GM23338 (cell line): Measurements from ENCODE around the gene RPE. TPM values are rescaled to one million over a fixed set of nuclear protein-coding genes. Genes with fewer than 3 reads are reported as not detected.

Experiments used
- ATAC-seq: fragments of 200-7000 bp; cut with Tn5 transposase; 3 replicates; pipeline ENCODE4 v1.9.1; 2020
- DNase-seq: peaks from one replicate; pipeline ENCODE4 v3.0.0-alpha.2; 2015; ENCODE audit warnings: low spot score
- H2AFZ ChIP-seq: fragments of 200-600 bp; sonication (generic); 2 replicates; pipeline ENCODE4 v1.8.0; 2016; ENCODE audit warnings: antibody characterized with exemption, mild to moderate bottlenecking, moderate library complexity
- H3F3A ChIP-seq: fragments of 200-600 bp; sonication (generic); replicated peaks from 2 replicates; pipeline ENCODE4 v1.8.0; 2017; ENCODE audit warnings: antibody characterized with exemption, mixed run types, low read depth
- H3K27ac ChIP-seq: fragments of 200-600 bp; sonication (generic); 2 replicates; pipeline ENCODE4 v1.6.1; 2016; ENCODE audit warnings: low read depth
- H3K27me3 ChIP-seq: fragments of 200-600 bp; sonication (generic); 2 replicates; pipeline ENCODE4 v1.8.0; 2016; ENCODE audit warnings: mild to moderate bottlenecking, mixed run types, moderate library complexity; ENCODE audit not compliant: insufficient read depth
- H3K36me3 ChIP-seq: fragments of 200-600 bp; sonication (generic); 2 replicates; pipeline ENCODE4 v1.8.0; 2016; ENCODE audit warnings: mild to moderate bottlenecking; ENCODE audit not compliant: insufficient read depth
- H3K4me1 ChIP-seq: fragments of 200-600 bp; sonication (generic); 2 replicates; pipeline ENCODE4 v1.8.0; 2016; ENCODE audit warnings: mild to moderate bottlenecking, moderate library complexity; ENCODE audit not compliant: insufficient read depth
- H3K4me2 ChIP-seq: fragments of 200-600 bp; sonication (generic); 2 replicates; pipeline ENCODE4 v1.7.1; 2017; ENCODE audit warnings: mixed run types
- H3K4me3 ChIP-seq: fragments of 200-600 bp; sonication (generic); 2 replicates; pipeline ENCODE4 v1.6.1; 2016; ENCODE audit warnings: mixed run types
- H3K79me2 ChIP-seq: fragments of 200-600 bp; sonication (generic); replicated peaks from 2 replicates; pipeline ENCODE4 v1.8.0; 2017; ENCODE audit warnings: mild to moderate bottlenecking; ENCODE audit not compliant: insufficient read depth
- H3K9me2 ChIP-seq: fragments of 200-600 bp; sonication (generic); 2 replicates; pipeline ENCODE4 v1.8.0; 2017; ENCODE audit not compliant: insufficient read depth
- H4K20me1 ChIP-seq: fragments of 200-600 bp; sonication (generic); replicated peaks from 2 replicates; pipeline ENCODE4 v1.8.0; 2017; ENCODE audit warnings: mild to moderate bottlenecking; ENCODE audit not compliant: insufficient read depth
- H3K27ac Mint-ChIP-seq: 2 replicates; pipeline ENCODE4 v1.8.0; 2020; ENCODE audit warnings: inconsistent platforms, mild to moderate bottlenecking, moderate library complexity, mixed read lengths
- H3K27me3 Mint-ChIP-seq: 3 replicates; pipeline ENCODE4 v1.8.0; 2022; ENCODE audit warnings: low read depth, mild to moderate bottlenecking, moderate library complexity, mixed read lengths, inconsistent platforms; ENCODE audit not compliant: insufficient read depth, poor library complexity
- H3K36me3 Mint-ChIP-seq: 3 replicates; pipeline ENCODE4 v1.8.0; 2021; ENCODE audit warnings: low read depth, mild to moderate bottlenecking, inconsistent platforms, moderate library complexity, mixed read lengths
- H3K4me1 Mint-ChIP-seq: 3 replicates; pipeline ENCODE4 v1.8.0; 2020; ENCODE audit warnings: mild to moderate bottlenecking, inconsistent platforms, mixed read lengths
- H3K4me3 Mint-ChIP-seq: 3 replicates; pipeline ENCODE4 v1.8.0; 2021; ENCODE audit warnings: moderate library complexity, mild to moderate bottlenecking, inconsistent platforms, mixed read lengths
- H3K9me3 Mint-ChIP-seq: 3 replicates; pipeline ENCODE4 v1.8.0; 2020; ENCODE audit warnings: moderate library complexity, mild to moderate bottlenecking, inconsistent platforms, mixed read lengths
- EZH2phosphoT487 ChIP-seq: fragments of 200-600 bp; sonication (generic); IDR thresholded peaks from one replicate; pipeline ENCODE4 v1.8.1; 2018; ENCODE audit warnings: antibody characterized with exemption; ENCODE audit not compliant: unreplicated experiment
- JUNB ChIP-seq: IDR thresholded peaks from one replicate; pipeline ENCODE4 v1.6.1; 2016; ENCODE audit warnings: antibody characterized with exemption; ENCODE audit not compliant: unreplicated experiment
- NANOG ChIP-seq: IDR thresholded peaks from 2 replicates; pipeline ENCODE4 v1.6.1; 2016; ENCODE audit warnings: antibody characterized with exemption, borderline replicate concordance
- polyA plus RNA-seq: library from polyadenylated mRNA; unstranded; fragments of >200 nt; fragmentation: Nextera tagmentation; extraction: Ambion mirVana; gene quantifications from 2 replicates; pipeline ENCODE4 v1.2.1, GENCODE V29; 2016
- total RNA-seq: library from RNA; depleted of rRNA; stranded (reverse); fragments of >200 nt; shearing (Covaris generic); gene quantifications from 2 replicates; pipeline ENCODE4 v1.2.3, GENCODE V29; 2014
- TF ChIP-seq, protein P1 (sequence below): fragments of 250-450 bp; sonication (Bioruptor Pico); IDR thresholded peaks from 2 replicates; pipeline ENCODE4 v1.5.0; 2020; ENCODE audit warnings: mild to moderate bottlenecking, moderate library complexity
- TF ChIP-seq, protein P2 (sequence below), 2 experiments: fragments of 200-600 bp in 1 of 2; sonication (generic) in 1 of 2; conservative IDR thresholded peaks; 2 replicates each; pipeline versions ENCODE4 v1.5.1 to v1.6.1; 2016 to 2017; ENCODE audit warnings: antibody characterized with exemption in 2 of 2, low read depth in 2 of 2, mild to moderate bottlenecking in 2 of 2, moderate library complexity in 1 of 2
- TF ChIP-seq, protein P3 (sequence below): IDR thresholded peaks from one replicate; pipeline ENCODE4 v1.6.1; 2018; ENCODE audit warnings: antibody characterized with exemption; ENCODE audit not compliant: unreplicated experiment
- TF ChIP-seq, protein P4 (sequence below): IDR thresholded peaks from 2 replicates; pipeline ENCODE4 v1.6.1; 2016; ENCODE audit warnings: antibody characterized with exemption

Gene RPE
- total and polyA plus RNA-seq, 2 experiments from 2014 or later, result 43.1 to 79.1 TPM

DNA sequence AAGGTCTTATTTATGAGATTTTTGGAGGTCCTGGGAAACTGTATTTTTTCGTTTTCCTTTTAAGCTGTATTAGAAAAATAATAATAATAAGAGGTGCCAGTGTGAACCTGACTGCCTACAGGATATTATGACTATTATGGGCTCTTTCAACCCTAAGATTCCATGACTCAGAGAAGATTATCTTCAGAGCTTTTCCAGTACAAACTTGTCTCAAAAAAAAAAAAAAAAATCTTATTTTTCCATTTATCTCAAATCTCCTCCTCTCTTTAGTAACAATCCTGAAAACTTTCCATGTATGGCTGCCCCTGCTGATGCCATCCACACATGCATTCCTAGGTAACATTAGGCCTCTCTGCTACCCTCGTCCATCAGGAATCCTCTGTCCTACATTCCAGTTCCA lies 36.7 kb upstream of the RPE start (continued):
- TF ChIP-seq, protein P1, sequence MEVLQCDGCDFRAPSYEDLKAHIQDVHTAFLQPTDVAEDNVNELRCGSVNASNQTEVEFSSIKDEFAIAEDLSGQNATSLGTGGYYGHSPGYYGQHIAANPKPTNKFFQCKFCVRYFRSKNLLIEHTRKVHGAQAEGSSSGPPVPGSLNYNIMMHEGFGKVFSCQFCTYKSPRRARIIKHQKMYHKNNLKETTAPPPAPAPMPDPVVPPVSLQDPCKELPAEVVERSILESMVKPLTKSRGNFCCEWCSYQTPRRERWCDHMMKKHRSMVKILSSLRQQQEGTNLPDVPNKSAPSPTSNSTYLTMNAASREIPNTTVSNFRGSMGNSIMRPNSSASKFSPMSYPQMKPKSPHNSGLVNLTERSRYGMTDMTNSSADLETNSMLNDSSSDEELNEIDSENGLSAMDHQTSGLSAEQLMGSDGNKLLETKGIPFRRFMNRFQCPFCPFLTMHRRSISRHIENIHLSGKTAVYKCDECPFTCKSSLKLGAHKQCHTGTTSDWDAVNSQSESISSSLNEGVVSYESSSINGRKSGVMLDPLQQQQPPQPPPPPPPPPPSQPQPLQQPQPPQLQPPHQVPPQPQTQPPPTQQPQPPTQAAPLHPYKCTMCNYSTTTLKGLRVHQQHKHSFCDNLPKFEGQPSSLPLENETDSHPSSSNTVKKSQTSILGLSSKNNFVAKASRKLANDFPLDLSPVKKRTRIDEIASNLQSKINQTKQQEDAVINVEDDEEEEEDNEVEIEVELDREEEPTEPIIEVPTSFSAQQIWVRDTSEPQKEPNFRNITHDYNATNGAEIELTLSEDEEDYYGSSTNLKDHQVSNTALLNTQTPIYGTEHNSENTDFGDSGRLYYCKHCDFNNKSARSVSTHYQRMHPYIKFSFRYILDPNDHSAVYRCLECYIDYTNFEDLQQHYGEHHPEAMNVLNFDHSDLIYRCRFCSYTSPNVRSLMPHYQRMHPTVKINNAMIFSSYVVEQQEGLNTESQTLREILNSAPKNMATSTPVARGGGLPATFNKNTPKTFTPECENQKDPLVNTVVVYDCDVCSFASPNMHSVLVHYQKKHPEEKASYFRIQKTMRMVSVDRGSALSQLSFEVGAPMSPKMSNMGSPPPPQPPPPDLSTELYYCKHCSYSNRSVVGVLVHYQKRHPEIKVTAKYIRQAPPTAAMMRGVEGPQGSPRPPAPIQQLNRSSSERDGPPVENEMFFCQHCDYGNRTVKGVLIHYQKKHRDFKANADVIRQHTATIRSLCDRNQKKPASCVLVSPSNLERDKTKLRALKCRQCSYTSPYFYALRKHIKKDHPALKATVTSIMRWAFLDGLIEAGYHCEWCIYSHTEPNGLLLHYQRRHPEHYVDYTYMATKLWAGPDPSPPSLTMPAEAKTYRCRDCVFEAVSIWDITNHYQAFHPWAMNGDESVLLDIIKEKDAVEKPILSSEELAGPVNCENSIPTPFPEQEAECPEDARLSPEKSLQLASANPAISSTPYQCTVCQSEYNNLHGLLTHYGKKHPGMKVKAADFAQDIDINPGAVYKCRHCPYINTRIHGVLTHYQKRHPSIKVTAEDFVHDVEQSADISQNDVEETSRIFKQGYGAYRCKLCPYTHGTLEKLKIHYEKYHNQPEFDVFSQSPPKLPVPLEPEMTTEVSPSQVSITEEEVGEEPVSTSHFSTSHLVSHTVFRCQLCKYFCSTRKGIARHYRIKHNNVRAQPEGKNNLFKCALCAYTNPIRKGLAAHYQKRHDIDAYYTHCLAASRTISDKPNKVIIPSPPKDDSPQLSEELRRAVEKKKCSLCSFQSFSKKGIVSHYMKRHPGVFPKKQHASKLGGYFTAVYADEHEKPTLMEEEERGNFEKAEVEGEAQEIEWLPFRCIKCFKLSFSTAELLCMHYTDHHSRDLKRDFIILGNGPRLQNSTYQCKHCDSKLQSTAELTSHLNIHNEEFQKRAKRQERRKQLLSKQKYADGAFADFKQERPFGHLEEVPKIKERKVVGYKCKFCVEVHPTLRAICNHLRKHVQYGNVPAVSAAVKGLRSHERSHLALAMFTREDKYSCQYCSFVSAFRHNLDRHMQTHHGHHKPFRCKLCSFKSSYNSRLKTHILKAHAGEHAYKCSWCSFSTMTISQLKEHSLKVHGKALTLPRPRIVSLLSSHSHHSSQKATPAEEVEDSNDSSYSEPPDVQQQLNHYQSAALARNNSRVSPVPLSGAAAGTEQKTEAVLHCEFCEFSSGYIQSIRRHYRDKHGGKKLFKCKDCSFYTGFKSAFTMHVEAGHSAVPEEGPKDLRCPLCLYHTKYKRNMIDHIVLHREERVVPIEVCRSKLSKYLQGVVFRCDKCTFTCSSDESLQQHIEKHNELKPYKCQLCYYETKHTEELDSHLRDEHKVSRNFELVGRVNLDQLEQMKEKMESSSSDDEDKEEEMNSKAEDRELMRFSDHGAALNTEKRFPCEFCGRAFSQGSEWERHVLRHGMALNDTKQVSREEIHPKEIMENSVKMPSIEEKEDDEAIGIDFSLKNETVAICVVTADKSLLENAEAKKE (CRISPR knock-in tag), result no peak
- TF ChIP-seq NANOG, result no peak

DNA sequence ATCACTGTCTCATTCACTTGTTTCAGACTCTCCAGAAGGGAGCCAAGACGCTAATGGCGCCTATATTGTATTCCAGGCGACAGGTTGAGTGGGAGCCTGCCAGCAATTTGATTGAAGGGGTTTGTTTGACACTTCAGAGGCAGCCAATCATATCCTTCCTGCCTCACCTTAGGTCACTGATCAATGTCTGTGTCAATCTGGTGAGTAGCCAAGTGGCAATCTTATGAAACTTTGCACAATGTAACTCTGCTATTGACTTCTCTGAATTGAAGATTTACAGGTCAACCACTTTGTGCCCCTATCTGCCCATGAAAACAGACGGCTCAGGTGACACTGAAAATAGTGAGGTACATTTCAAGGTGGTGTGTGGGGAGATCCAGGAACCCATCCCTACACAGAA lies 32.7 kb upstream of the RPE start:
- H3K4me1 Mint-ChIP-seq, result no peaks in the 10 kb centered on the region
- H3K4me3 Mint-ChIP-seq, result no peak overlapping the region
- Histone ChIP-seq H3K79me2 (no peaks in the 10 kb centered on the region), H3K27me3 (no peaks in the 10 kb centered on the region), H3K4me1 (no peaks in the 10 kb centered on the region), H3F3A (no peaks in the 10 kb centered on the region), H3K4me2 (no peak overlapping the region), H3K36me3 (no peaks in the 10 kb centered on the region), H3K27ac (no peak overlapping the region), H3K9me2 (no peaks in the 10 kb centered on the region), H4K20me1 (no peaks in the 10 kb centered on the region), H3K4me3 (no peak overlapping the region), H2AFZ (no peak overlapping the region)
- H3K9me3 Mint-ChIP-seq, result no peaks in the 10 kb centered on the region
- ATAC-seq (no peak), DNase-seq (no peak)
- no peak overlapping the region for H3K27ac Mint-ChIP-seq
- no peaks in the 10 kb centered on the region for H3K36me3 Mint-ChIP-seq
- H3K27me3 Mint-ChIP-seq, result peaks cover 2% of the 10 kb centered on the region
- TF ChIP-seq, protein P2, sequence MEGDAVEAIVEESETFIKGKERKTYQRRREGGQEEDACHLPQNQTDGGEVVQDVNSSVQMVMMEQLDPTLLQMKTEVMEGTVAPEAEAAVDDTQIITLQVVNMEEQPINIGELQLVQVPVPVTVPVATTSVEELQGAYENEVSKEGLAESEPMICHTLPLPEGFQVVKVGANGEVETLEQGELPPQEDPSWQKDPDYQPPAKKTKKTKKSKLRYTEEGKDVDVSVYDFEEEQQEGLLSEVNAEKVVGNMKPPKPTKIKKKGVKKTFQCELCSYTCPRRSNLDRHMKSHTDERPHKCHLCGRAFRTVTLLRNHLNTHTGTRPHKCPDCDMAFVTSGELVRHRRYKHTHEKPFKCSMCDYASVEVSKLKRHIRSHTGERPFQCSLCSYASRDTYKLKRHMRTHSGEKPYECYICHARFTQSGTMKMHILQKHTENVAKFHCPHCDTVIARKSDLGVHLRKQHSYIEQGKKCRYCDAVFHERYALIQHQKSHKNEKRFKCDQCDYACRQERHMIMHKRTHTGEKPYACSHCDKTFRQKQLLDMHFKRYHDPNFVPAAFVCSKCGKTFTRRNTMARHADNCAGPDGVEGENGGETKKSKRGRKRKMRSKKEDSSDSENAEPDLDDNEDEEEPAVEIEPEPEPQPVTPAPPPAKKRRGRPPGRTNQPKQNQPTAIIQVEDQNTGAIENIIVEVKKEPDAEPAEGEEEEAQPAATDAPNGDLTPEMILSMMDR (conservative IDR thresholded peaks at IDR 0.05; ENCODE audit: low read depth in 2 of 2), result no peak
- TF ChIP-seq, protein P3, sequence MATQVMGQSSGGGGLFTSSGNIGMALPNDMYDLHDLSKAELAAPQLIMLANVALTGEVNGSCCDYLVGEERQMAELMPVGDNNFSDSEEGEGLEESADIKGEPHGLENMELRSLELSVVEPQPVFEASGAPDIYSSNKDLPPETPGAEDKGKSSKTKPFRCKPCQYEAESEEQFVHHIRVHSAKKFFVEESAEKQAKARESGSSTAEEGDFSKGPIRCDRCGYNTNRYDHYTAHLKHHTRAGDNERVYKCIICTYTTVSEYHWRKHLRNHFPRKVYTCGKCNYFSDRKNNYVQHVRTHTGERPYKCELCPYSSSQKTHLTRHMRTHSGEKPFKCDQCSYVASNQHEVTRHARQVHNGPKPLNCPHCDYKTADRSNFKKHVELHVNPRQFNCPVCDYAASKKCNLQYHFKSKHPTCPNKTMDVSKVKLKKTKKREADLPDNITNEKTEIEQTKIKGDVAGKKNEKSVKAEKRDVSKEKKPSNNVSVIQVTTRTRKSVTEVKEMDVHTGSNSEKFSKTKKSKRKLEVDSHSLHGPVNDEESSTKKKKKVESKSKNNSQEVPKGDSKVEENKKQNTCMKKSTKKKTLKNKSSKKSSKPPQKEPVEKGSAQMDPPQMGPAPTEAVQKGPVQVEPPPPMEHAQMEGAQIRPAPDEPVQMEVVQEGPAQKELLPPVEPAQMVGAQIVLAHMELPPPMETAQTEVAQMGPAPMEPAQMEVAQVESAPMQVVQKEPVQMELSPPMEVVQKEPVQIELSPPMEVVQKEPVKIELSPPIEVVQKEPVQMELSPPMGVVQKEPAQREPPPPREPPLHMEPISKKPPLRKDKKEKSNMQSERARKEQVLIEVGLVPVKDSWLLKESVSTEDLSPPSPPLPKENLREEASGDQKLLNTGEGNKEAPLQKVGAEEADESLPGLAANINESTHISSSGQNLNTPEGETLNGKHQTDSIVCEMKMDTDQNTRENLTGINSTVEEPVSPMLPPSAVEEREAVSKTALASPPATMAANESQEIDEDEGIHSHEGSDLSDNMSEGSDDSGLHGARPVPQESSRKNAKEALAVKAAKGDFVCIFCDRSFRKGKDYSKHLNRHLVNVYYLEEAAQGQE, result no peak
- no peak for TF ChIP-seq JUNB
- no peak for TF ChIP-seq EZH2phosphoT487
- TF ChIP-seq, protein P4, sequence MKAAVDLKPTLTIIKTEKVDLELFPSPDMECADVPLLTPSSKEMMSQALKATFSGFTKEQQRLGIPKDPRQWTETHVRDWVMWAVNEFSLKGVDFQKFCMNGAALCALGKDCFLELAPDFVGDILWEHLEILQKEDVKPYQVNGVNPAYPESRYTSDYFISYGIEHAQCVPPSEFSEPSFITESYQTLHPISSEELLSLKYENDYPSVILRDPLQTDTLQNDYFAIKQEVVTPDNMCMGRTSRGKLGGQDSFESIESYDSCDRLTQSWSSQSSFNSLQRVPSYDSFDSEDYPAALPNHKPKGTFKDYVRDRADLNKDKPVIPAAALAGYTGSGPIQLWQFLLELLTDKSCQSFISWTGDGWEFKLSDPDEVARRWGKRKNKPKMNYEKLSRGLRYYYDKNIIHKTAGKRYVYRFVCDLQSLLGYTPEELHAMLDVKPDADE, result no peak
